DND-41 (cell line): Measurements from ENCODE around the gene ALDOB.

Experiments
- ATAC-seq: fragments of 200-7000 bp; cut with Tn5 transposase; 3 replicates; pipeline ENCODE4 v1.9.1; 2021; ENCODE audit warnings: low read depth; ENCODE audit not compliant: insufficient read depth
- DNase-seq: peaks from one replicate; pipeline ENCODE4 v3.0.0-alpha.2; 2020
- H2AFZ ChIP-seq: 2 replicates; pipeline ENCODE4 v1.6.0; 2012; ENCODE audit warnings: low read depth, low read length
- H3K27ac ChIP-seq: 2 replicates; pipeline ENCODE4 v1.5.1; 2012; ENCODE audit warnings: low read length, inconsistent platforms
- H3K27me3 ChIP-seq: fragments of 200-600 bp; sonication (generic); 2 replicates; pipeline ENCODE4 v1.6.0; 2012; ENCODE audit warnings: low read length, mild to moderate bottlenecking, inconsistent platforms; ENCODE audit not compliant: insufficient read depth, poor library complexity
- H3K36me3 ChIP-seq: 2 replicates; pipeline ENCODE4 v1.5.1; 2012; ENCODE audit warnings: low read length, inconsistent platforms; ENCODE audit not compliant: insufficient read depth
- H3K4me1 ChIP-seq: 2 replicates; pipeline ENCODE4 v1.5.1; 2012; ENCODE audit warnings: mild to moderate bottlenecking, low read length; ENCODE audit not compliant: insufficient read depth
- H3K4me2 ChIP-seq: 2 replicates; pipeline ENCODE4 v1.6.0; 2012; ENCODE audit warnings: mild to moderate bottlenecking, moderate library complexity, low read length, inconsistent platforms; ENCODE audit not compliant: insufficient read depth
- H3K4me3 ChIP-seq, 2 experiments: fragments of 200-600 bp in 1 of 2; shearing (Covaris generic) in 1 of 2; 2 replicates each; pipeline ENCODE4 v1.5.1; 2012 to 2016; ENCODE audit warnings: inconsistent platforms in 2 of 2, low read length in 2 of 2, mild to moderate bottlenecking in 2 of 2, low read depth in 1 of 2, moderate library complexity in 1 of 2
- H3K79me2 ChIP-seq: 2 replicates; pipeline ENCODE4 v1.6.0; 2012; ENCODE audit warnings: low read length, inconsistent platforms; ENCODE audit not compliant: insufficient read depth
- H3K9ac ChIP-seq: 2 replicates; pipeline ENCODE4 v1.6.0; 2012; ENCODE audit warnings: low read depth, mild to moderate bottlenecking, inconsistent platforms, low read length, moderate library complexity
- H3K9me3 ChIP-seq: 2 replicates; pipeline ENCODE4 v1.5.1; 2012; ENCODE audit warnings: low read length, moderate library complexity, mild to moderate bottlenecking, inconsistent platforms; ENCODE audit not compliant: insufficient read depth, severe bottlenecking
- H4K20me1 ChIP-seq: 2 replicates; pipeline ENCODE4 v1.6.0; 2012; ENCODE audit warnings: low read length; ENCODE audit not compliant: insufficient read depth
- EZH2 ChIP-seq: IDR thresholded peaks from 3 replicates; pipeline ENCODE4 v1.6.1; 2012; ENCODE audit warnings: borderline replicate concordance, low read depth, mild to moderate bottlenecking, moderate library complexity, low read length, inconsistent platforms; ENCODE audit not compliant: severe bottlenecking
- TF ChIP-seq, protein P1 (sequence below): IDR thresholded peaks from 2 replicates; pipeline ENCODE4 v1.5.1; 2012; ENCODE audit warnings: borderline replicate concordance, low read length, moderate library complexity, mild to moderate bottlenecking; ENCODE audit not compliant: poor library complexity, severe bottlenecking; ENCODE audit errors: extremely low read depth

ALDOB gene

DNA sequence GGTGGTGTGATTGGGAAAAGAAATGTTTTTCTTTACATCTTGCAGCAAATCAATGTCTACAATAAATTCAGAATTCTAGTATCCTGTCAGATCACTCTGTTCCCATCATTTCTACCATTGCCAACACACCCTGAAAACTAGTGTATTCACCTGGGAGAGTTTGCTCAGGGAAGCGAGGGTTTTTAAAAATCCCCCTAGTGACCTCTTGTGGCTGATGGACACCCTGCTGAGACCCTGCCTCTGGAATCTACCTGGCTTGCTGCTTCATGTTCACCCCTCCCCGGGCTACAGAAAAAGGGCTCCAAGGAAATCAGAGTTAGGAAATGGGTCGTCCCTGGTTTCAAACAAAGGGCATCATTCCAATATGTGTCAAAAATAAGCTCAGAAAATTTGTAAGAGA lies 21.4 kb upstream of the ALDOB start:
- Histone ChIP-seq H3K27ac (no peak overlapping the region), H3K4me3 (no peak overlapping the region), H3K79me2 (no peaks in the 10 kb centered on the region), H3K27me3 (no peaks in the 10 kb centered on the region), H3K4me1 (no peaks in the 10 kb centered on the region), H2AFZ (no peak overlapping the region), H3K9ac (no peak overlapping the region), H3K36me3 (no peaks in the 10 kb centered on the region), H4K20me1 (no peaks in the 10 kb centered on the region), H3K9me3 (no peaks in the 10 kb centered on the region), H3K4me2 (no peak overlapping the region)
- no peak for ATAC-seq
- DNase-seq, result no peak
- TF ChIP-seq, protein P1, sequence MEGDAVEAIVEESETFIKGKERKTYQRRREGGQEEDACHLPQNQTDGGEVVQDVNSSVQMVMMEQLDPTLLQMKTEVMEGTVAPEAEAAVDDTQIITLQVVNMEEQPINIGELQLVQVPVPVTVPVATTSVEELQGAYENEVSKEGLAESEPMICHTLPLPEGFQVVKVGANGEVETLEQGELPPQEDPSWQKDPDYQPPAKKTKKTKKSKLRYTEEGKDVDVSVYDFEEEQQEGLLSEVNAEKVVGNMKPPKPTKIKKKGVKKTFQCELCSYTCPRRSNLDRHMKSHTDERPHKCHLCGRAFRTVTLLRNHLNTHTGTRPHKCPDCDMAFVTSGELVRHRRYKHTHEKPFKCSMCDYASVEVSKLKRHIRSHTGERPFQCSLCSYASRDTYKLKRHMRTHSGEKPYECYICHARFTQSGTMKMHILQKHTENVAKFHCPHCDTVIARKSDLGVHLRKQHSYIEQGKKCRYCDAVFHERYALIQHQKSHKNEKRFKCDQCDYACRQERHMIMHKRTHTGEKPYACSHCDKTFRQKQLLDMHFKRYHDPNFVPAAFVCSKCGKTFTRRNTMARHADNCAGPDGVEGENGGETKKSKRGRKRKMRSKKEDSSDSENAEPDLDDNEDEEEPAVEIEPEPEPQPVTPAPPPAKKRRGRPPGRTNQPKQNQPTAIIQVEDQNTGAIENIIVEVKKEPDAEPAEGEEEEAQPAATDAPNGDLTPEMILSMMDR, result no peak
- no peak for TF ChIP-seq EZH2

DNA sequence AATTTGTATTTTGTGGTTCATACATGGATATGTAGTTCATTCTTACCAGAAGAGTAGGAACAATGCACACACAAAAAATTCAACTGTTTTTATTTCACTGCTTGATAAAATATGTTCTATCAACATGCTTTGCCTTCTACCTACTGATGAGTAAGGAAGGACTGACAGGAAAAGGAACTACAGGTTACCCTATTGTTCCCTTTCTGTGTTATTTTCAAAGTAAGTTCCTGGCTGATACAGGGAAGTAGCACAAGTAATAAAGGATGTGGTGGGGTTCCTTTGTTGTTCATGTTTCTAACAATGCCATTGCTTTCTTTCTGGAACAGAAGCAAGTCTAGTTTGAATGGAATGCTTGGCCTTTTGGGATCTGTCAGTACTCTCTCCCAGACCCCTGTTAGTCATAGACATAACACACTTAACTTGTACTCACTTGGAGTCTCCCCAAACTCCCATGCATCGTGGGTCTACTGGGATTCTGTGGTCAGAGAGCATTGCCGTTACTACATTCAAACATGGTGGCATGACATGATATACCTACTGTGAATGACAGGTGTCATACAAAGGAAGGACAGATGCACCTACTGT lies 20.2 kb upstream of the ALDOB start:
- Histone ChIP-seq H3K79me2 (no peaks in the 10 kb centered on the region), H3K4me3 (no peak overlapping the region), H2AFZ (no peak overlapping the region), H3K9me3 (no peaks in the 10 kb centered on the region), H3K27me3 (no peaks in the 10 kb centered on the region), H3K9ac (no peak overlapping the region), H3K36me3 (no peaks in the 10 kb centered on the region), H3K4me1 (no peaks in the 10 kb centered on the region), H4K20me1 (no peaks in the 10 kb centered on the region), H3K4me2 (no peak overlapping the region), H3K27ac (no peak overlapping the region)
- TF ChIP-seq EZH2, result no peak
- TF ChIP-seq, protein P1, result no peak
- no peak for DNase-seq
- no peak for ATAC-seq

DNA sequence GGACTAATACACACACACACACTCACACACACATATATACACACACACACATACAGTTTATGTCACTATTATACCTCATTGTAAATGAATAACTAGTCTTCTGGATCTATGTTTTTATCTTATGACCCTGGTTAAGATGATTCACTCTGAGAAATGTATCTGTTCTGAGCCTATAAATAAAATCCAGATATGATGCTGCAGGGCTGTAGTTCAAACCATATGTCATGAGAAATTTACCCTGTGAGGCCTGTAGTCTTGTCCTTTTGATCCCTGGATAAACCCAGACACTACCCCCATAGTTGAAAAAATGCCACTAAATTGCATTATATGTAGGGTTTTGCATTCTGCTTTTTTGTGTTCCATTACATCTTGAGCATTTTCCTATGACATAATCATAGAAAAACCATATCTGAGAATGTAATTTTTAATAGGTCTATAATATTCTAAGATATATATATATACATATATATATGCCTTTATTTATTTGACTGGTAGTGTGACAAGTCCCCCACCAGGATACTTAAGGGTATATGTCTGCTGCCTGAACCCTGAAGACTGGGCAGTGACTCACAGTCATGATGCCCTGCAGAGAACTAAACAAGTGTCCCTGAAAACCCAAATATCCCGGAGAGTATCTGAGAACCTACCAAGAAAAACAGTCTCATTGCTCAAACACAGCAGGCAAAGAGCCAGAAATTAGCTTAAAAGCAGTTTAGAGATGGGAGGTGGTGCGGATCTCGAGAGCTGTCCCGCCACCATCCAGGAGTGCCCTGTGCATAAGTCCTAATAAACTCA lies 18.4 kb upstream of the ALDOB start:
- Histone ChIP-seq H3K4me2 (no peak overlapping the region), H3K27me3 (no peaks in the 10 kb centered on the region)

More for the DNA sequence above, 18.4 kb upstream of the ALDOB start:
- H3K4me3 ChIP-seq, result no peak overlapping the region
- H3K4me1 ChIP-seq, result no peaks in the 10 kb centered on the region
- no peaks in the 10 kb centered on the region for H3K9me3 ChIP-seq
- no peak overlapping the region for H3K9ac ChIP-seq
- ATAC-seq (no peak), DNase-seq (no peak)
- no peak overlapping the region for H2AFZ ChIP-seq
- TF ChIP-seq EZH2, result no peak
- TF ChIP-seq, protein P1, result no peak
- no peak overlapping the region for H3K27ac ChIP-seq
- no peaks in the 10 kb centered on the region for H3K79me2 ChIP-seq
- no peaks in the 10 kb centered on the region for H4K20me1 ChIP-seq
- H3K36me3 ChIP-seq, result no peaks in the 10 kb centered on the region
